Spleen (tissue), 7 donors: ENCODE data around the gene NGEF.

Experiments
- CTCF ChIP-seq, 11 experiments: fragments of 200-600 bp in 7 of 11; fragments of 450-650 bp in 4 of 11; sonication (generic) in 4 of 11; IDR thresholded peaks in 8 of 11; conservative IDR thresholded peaks in 3 of 11; 1 replicate in 7 of 11; 2 replicates in 4 of 11; pipeline versions ENCODE4 v1.4.0 to v1.8.0; 2016 to 2021; ENCODE audit warnings: antibody characterized with exemption in 11 of 11, inconsistent platforms in 4 of 11, mild to moderate bottlenecking in 1 of 11
- POLR2A ChIP-seq, 3 donors: fragments of 450-650 bp; IDR thresholded peaks; one replicate each; pipeline ENCODE4 v1.5.1; 2017; ENCODE audit warnings: antibody characterized with exemption in 3 of 3, mild to moderate bottlenecking in 1 of 3
- donor health status: DM: no; HTN: no; CAD: no; lungs with moderate emphysema.
- donor health status: DM: no; HTN: no; CAD: no.
- donor health status: DM: no; HTN: no; CAD: no.

DNA sequence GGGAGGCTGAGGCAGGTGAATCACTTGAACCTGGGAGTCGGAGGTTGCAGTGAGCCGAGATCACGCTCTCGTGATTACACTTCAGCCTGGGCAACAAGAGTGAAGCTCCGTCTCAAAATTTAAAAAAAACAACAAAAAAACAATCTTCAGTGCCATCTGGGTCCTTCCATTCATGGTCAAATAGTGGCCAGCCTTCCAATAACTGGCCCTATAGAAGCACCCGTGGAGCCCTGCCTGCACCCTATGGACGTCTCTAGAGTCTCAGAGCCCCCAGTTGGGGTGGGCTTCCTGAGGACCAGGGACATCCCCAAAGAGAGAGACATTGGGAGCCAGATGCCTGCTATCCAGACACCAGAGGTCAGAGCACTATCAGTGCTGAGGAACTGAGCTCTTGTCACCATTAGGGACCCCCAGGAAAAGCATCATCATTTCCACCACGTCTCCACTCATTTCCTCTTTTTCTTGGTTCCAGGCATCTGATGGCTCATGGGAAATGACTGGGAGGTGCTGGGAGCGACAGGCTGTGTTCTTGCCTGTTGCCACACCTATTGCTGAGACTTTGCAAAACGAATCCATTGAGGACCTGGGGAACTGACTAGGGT, 28.8 kb upstream of the NGEF start:
- TF ChIP-seq POLR2A (IDR thresholded peaks at IDR 0.05): no peak
- no peak for TF ChIP-seq CTCF (IDR thresholded peaks at IDR 0.05 in 8 of 11, conservative IDR thresholded peaks at IDR 0.05 in 3 of 11)
